NCI-H2029 (cell line): Measurements from ENCODE around the gene MSI2.

Experiments
- DNase-seq: peaks from one replicate; lab custom pipeline; 2025; lab: John Stamatoyannopoulos, UW

Gene MSI2

DNA sequence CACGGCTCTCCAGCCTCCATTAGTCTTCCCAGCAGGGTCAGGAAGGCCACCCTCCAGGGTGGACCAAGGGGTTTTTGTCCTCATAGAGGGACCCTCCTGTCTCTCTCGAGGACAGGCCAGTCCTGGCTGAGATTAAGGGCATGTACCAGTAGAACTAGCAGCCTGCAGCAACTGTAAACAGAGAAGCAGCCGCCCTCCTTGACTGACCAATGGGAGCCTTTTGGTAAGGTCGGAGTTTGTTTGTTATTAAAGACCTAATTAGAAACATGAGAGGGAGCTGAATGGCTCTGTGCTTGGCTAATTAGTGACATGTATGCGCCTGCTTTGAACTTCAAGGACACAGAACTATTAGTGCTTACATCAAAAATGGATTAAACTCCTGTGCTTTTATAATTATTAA is 408.8 kb downstream of the MSI2 start:
- DNase-seq = no peak

DNA sequence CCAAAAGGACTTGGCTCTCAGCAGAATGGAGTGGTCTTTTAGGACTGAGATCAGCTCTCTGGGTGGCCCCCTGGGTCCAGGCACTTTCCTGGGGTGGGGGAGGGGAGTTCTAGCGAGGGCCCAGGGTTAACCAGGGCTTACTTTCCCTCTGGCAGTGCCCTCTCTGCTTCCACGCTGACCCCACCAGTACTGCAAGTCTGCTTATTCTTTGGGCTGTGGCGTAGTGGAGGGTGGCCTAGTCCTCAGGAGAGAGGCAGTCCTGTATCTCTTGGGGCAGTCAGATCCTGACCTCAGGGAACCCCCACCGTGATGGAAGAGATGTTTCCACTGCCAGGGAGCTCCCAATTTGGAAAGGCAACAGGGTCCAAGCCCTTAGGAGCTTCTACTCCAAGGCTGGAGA is 409.4 kb downstream of the MSI2 start:
- no peak for DNase-seq

DNA sequence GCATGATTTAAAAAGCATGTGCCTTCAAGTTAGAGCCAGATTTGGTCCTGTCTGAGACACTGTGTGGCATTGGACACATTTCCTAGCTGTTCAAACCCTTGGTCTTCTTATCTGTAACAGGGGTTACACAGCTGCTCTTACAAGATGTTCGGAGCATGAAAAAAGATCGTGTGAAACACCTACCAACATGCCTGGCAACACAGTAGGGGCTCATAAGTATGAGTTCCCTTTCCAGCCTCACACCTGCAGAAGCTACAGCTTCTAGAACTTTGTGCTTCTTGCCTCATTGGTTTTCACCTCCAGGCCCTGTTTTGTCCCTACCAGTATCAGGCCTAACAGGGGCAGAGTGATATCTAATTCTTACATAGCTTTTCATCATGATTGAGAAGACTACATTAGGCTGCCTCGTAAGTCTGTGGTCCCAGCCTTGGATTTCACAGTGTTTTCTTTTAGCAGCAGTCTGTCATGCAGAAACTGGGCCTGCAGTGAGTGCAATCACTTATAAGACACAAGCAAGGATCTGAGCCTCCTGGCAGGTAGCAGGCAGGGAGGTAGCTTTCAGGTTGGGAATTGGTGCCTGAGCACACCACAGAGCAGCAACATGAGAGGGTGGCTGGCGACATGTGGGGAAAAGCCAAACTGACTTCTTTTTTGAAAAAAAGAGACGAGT is 410.0 kb downstream of the MSI2 start:
- DNase-seq = no peak

DNA sequence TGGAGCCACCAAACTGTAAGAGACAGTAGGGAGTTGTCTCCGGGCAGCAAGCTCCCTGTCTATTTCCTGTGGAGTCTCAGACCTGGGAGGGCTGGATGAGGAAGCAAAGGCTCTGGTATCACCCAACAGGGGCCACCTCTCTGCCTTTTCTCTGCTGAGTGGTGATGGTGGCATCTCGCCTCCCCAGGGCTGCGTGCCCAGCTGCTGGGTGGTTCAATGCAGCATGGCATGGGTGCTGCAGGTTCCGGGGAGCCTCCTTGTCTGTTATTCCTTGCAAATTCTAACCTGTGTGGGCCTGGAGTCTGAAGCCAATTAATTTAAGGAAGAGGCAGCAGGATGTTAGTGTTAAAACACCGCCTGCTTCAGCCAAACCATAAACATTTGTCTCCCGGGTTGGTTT is 410.6 kb downstream of the MSI2 start:
- DNase-seq = no peak

DNA sequence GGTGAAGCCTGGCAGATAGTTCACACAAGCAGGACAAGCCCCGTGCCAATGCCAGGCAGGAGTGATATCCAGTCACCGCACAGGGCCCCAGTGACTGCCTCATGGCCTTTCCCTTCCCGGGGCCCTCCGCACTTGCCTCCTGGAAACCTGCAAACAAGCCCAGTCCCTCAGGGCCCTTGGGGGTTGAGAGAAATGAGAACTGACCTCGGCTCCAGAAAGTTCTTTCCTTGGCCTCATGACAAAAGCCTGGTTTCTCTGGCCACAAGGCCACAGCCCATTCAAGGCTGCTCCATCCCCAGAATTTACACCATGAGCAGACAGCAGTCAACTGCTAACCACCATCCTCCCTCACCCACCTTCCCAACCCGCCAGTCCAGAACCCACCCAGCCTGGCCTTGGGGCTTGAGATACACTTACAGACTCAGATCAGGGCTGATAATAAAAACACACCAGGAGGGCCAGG is 411.2 kb downstream of the MSI2 start:
- no peak for DNase-seq

DNA sequence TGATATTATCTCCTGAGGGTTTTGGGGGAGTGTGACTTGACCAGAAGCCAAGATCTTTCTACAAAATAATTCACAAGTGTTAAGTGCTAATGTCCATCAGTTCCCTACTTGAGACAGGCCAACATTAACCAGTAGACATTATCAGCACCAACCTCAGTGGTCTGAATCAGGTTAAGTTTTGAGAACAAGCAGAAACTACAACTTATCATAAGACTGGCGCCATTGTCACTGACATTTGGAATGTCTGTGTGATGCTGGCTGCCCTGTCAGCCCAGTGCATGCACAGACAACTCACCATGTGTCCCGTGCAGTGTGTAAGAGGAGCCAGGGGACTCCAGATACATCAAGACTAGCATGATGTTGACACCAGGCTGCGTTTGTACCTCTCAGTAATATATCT is 412.0 kb downstream of the MSI2 start:
- DNase-seq = no peak

DNA sequence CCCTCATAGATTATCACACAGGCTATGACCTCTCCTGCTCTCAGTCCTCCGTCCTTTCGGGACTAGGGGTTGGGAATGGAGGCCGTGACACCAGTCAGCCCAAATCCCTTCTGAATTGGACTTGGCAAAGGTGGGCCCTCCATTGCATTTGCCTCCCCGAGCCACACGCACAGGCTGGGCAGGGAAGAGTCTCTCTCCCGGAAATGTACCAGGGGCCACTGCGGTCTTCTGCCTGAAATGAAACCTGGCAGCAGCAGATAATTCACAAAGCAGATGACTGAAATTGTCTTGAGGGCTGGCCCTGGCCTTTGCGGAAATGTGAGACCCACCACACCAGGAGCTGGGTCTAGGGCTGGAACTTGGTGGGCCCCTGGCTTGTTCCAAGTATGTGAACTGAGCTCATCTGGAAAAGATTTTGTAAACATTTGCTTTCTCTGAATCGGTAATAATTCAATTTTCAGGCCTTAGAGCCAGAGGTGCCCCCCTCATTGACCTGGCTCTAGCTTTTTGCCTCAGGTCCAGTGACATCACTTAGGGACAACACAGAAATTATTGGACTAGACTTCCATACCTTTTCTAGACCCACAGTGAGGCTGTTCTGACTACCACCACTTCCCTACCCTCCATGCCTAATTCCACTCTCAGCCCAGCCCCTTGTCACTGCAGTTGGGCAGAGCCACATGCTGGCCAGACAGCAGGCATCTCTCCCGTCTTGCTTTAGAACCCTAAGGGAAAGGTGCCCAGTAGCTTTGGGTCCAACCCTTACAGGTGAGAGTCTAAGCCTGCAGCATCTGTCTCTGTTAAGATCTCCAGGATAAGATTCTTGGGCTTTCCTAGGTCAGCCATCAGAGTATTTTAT is 413.6 kb downstream of the MSI2 start:
- DNase-seq = no peak

DNA sequence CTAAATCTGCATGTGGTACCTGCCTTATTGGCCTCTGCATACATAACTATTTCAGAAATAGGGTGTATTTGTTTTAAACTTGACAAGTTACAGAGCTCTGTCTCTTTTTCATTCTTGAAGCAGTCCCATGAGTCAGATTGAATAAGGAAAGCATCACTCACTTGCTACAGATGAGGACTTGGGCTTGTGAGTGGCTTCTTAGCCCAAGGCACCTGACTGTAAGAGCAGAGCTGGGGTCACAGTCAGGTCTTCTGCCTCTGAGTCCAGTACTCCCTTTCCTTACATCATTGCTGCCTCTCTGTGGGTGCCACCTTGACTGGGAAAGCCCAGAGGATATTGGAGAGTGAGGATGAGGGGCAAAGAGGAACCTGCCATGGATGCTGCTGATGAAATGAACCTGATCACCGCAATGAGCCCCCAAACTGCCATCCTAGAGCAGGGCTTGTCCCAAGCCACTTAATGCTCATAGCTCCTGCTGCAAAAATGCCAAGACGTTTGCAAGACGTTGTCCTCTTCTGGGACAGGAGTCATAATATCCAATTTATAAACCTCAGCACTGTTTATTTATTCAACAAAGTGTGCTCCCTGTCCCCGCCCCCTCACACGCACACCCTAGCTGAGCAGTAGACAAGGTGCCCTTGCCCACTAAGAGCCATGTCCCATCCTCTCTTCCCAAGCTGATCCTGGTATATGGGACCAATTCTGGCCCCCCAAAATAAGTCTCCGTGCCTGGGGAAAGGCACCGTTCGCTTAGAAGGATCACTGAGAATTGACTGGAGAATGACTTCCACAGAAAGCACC is 414.6 kb downstream of the MSI2 start:
- no peak for DNase-seq

DNA sequence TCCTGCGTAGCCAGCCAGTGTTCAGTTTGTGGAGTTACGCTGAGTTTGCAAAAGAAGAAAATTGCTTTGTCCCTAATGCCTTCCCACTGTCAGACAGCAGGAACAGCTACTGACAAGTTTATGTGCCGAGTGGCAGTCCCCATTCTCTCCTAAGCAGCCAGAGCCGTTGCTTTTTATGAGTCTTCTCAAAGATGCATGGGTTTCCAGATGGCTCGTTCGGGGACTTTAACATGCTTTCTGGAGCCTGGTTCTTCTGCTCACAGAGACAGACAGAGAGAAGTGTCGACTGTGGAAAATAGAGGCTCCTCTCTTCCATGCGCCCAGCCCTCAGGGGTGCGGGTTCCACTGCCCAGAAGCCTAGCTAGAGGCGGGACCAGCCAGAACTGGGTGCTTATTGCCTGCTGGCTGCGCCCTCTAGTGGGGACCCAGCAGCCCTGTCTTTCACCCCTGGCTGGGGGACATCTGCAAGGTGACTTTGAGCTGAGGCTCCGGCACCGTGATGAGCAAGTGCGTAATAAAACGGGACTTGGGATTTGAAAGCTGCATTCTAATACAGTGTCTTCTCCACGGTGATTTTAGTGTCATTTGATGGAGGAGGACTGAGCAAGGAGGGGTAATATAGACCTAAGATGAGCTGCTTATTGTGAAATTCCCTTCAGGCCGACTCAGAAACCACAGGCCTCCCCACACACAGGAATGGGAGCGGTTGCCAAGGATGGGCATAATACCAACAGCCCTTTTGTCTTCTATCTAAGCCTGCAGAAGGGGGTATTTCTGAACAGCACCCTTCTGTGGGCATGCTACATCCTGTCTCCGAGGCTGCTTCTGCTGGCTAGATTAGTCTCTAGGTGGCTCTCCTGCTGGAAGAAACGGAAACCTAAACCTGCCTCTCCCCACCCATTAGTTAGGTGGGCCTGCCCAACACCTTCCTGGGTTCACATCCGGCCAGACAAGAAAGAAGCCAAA is 415.6 kb downstream of the MSI2 start:
- peak; percentile 26 for DNase-seq

DNA sequence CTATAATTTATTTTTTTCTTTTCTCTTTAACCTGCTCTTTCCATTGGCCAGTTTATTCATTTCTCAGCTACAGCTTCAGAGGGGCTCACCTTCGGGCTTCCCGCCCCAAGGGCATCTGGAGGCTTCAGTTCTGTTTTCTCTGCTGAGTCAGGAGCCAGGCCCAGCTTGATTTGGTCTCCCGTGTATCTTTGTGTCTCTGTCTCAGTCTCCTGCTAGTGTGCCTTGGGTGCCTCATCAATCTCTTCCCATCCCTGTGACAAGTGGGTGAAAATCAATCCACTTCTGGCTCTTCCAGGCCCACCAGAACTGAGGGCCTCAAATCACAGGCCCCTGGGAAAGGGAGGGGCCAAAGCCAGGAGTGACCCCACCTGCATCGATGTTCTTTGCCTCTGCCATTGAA is 416.6 kb downstream of the MSI2 start:
- DNase-seq = no peak

DNA sequence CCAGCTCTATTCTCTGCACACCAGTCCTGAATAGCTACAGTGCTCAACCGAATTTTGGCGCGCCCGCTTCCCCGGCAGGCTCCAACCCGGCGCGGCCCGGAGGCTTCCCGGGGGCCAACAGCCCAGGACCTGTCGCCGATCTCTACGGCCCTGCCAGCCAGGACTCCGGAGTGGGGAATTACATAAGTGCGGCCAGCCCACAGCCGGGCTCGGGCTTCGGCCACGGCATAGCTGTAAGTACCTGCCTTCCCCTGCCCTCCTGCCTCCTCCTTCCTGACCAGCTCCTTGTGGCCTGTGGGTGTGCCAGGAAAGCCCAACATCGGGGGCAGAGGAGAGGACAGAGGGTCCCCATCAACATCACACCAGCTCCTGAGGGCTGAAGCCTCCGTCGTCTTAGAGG is 418.6 kb downstream of the MSI2 start:
- no peak for DNase-seq

DNA sequence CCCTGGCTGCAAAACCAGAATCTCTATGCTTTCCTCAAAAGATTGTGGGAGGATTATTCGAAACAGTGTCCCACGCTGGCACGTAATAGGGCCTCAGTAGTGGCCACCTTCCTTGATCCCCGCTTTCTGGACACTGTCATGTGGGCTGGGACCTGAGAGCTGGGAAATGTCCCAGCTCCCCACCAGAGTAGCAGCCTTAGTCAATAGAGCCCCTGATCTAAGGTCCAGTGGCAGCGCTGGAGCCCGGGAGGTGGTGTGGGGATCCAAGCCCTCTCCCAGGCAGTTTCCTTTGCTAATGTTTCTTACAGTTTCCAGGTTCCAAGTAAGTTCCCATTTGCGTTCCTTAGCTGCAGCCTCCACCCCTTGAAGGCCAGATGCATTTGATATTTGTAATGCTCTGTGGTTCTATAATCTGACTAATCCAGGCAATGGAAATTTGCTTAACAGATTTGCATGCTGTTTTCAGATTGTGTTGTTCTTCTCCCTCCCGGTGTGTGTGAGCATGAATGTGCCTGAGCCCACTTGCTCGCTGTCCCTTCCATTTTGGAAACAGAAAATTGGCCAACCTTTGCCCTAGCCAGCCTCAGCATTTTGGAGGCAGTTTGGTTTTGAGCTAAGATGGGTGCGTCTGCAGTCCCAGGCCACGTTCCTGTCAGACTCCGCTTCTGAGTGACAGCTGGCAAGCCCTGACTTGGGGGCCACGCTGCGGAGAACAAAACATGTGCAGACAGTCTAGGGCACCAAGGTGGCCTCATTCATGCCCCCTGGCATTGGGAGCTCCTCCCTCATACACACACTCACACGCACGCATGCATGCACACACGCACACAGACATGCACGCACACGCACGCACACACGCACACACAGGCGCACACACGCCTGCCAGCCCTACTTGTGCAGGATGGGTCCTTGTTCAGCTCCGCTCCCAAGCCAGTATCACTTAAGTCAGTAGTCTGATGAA is 419.4 kb downstream of the MSI2 start:
- no peak for DNase-seq

DNA sequence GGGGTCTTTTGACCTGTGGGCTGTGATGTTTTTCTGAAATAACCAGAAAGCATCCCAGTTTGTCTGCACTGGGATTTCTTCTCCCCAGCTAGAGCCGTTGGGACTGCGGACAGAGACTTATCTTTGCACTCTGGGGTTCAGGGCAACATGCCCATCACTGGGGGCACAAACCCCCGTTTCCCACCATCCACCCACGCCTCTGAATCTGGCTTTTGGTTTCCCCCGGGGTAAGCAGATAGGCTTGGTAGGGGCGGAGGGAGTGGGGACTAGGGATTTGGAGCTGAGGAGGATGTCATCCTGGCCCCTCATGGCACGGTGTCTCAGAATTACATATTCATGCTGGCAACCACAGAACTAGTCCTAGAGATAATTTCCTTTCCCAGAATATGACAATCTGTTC is 420.2 kb downstream of the MSI2 start:
- DNase-seq = no peak

DNA sequence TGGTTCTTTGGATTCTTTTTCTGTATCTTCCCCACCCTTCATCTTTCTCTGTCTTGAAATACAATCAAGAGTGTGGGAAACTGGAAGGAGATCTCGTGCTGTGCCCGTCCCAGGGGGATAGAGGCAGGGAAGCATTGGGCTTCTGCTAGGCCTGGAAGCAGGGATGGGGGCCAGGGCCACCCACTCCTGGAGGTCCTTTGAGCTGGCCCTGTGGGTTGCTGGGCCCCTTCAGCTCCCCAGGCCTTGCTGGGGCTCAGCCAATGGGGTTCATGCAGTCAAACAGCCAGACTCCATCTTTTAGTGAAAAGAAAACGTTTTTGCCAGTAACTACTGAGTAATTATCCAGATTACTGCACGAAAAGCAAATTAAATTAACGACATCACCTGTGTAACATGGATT is 421.0 kb downstream of the MSI2 start:
- no peak for DNase-seq

DNA sequence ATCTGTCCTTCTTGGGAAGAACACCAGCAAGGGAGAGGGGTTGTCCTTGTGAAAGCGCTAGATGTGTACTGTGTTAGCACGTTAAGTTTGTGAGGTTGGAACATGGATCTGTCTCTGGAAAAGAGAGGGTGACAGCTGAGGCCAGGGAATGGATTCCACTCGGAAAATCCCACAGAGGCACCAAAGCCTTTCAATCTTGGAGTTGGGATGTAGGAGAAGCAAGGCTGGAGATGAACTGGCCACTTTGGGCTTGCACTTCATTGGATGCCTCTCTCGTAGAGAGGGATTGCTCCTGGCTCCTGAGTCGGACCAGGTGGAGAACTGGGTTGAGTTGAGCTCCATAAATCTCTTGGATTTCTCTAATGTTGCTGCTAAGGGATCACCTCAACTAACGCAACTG is 421.5 kb downstream of the MSI2 start:
- DNase-seq = no peak

DNA sequence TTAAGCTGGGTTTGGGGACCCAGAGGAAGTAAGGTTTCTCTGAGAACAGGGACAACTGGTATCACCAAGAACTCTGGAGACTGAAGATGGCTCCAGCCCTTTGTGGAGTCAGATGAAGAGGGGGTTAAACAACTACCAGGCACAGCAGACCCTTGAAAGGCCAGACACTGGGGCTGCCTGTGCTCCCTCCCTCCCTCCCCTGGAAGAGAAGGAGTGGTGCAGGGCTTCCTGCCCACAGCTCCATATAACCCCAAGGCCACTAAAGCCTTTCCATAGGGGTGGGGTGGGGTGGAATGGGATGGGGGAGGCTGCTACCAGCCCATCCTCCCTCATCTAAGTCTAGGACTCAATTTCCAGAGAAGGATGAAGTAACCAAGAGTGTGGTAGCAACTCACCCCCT is 422.1 kb downstream of the MSI2 start:
- no peak for DNase-seq

DNA sequence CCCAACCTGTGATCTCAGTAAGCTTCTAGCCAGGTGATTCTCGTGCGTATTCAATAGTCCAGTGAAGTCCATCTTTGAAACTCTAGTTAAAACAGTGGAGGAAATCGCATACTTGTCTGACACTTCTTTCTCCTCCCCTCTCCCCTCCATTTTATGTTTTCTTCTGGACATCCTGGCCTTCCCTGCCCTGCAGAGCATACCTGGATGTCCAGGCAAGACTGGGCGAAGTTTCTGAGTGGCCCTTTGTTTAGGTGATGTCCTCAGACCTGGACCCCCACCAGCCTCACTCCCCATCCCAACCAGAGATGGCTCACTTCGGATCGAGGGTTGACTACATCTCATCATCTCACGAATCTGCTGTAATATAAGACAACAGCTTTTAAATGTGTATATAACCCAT is 423.0 kb downstream of the MSI2 start:
- no peak for DNase-seq

DNA sequence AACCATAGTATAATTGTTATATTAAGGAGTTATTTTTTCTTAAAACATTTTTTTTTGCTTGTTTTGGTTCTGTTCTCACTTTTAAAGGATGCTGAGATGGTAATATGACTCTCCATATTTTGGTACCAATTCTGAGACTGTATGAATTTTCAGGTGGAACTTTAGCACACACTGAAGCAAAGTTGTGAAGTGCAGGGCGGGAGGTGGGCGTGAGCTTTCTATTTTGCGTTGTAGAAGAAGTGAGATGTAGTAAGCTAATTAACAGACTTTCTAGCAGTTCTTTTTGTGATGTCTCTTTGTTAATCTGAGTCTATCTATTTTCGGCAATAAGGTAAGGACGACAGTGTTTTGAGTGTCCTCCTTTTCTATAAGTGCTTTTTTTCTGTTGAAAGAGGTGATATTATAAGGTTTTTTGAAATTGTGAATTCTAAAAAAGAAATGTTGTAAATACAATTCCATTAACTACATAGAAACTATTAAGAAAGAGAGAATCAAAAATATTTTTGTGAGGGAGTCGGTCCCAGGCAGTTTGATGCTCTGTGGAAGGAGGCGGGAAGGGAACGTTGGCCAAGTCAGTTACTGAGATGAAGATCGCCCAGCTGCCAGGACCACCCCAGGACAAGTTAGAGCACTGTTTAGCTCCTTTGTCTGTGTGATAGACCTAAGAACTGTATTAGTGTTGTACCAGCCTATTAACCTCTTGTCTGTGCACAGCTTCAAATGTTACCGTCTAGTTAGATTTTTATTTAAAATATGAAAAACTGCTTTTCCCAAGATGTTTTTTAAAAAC is 423.8 kb downstream of the MSI2 start:
- DNase-seq = no peak

DNA sequence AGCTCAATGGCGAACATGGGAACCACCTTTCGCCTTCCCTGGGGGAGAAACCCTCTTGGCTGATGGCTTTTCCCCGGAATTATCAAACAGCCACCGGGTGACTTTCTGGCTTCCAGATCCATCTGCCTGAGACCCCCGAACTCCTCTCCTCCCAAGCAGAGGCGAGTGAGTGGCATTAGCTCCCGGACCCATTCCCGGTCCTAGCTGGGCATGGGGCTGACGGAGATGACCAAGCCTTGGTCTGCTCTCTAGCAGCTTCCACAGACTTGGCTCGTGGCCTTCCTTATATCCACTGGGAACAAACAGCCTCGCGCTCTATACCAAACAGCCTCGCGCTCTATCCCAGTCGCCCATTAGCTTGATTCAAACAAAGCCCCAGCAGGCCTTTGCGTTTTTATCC is 426.4 kb downstream of the MSI2 start:
- no peak for DNase-seq
